Fibroblast of the aortic adventitia (primary cell): ENCODE results near the gene ABLIM2. TPM values are rescaled to one million over a fixed set of nuclear protein-coding genes. Genes with fewer than 3 reads are reported as not detected.

Experiments used
- DNase-seq: peaks from one replicate; pipeline ENCODE4 v3.0.0-alpha.2; 2010; ENCODE audit warnings: low read depth
- H3K4me3 ChIP-seq: 2 replicates; pipeline ENCODE4 v1.5.1; 2011; ENCODE audit warnings: low read depth, mild to moderate bottlenecking, control low read depth, low read length, moderate library complexity
- CTCF ChIP-seq: IDR thresholded peaks from 2 replicates; pipeline ENCODE4 v1.5.1; 2011; ENCODE audit warnings: mild to moderate bottlenecking, low read length, control low read depth, inconsistent platforms; ENCODE audit not compliant: insufficient read depth
- total RNA-seq: library from RNA; depleted of rRNA; stranded (reverse); fragments of >200 nt; gene quantifications from 2 replicates; pipeline ENCODE4 v1.2.3, GENCODE V29; 2012; ENCODE audit warnings: low replicate concordance

The ABLIM2 gene
- total RNA-seq, 1 donor: under 0.01 TPM

GRCh38 chr4:7998447-7998846, 160.2 kb downstream of the ABLIM2 start:
- DNase-seq: no peak
- no peak overlapping the region for H3K4me3 ChIP-seq
- TF ChIP-seq CTCF: no peak

GRCh38 chr4:7995866-7996265, 162.7 kb downstream of the ABLIM2 start:
- DNase-seq: no peak
- no peak for TF ChIP-seq CTCF
- H3K4me3 ChIP-seq: no peak overlapping the region

- no peak overlapping the region for H3K4me3 ChIP-seq
- TF ChIP-seq CTCF: no peak
- DNase-seq: no peak
These were observed 163.5 kb downstream of the ABLIM2 start for GRCh38 chr4:7995135-7995534.

GRCh38 chr4:7993671-7994070, 164.9 kb downstream of the ABLIM2 start:
- no peak overlapping the region for H3K4me3 ChIP-seq
- DNase-seq: no peak
- no peak for TF ChIP-seq CTCF

GRCh38 chr4:7992846-7993245, 165.8 kb downstream of the ABLIM2 start:
- no peak for TF ChIP-seq CTCF
- no peak for DNase-seq
- H3K4me3 ChIP-seq: no peak overlapping the region

GRCh38 chr4:7990807-7991459, 167.7 kb downstream of the ABLIM2 start:
- no peak overlapping the region for H3K4me3 ChIP-seq
- TF ChIP-seq CTCF: no peak
- no peak for DNase-seq

GRCh38 chr4:7989654-7990053, 169.0 kb downstream of the ABLIM2 start:
- DNase-seq: no peak
- no peak overlapping the region for H3K4me3 ChIP-seq
- TF ChIP-seq CTCF: no peak
